Measurements from ENCODE around the gene ABCC9.
"Not testable (repeated sequence)": the region's sequence is repeated elsewhere in the genome, so short reads cannot be mapped to it uniquely, and the experiment has no call there.

ABCC9 gene

DNA sequence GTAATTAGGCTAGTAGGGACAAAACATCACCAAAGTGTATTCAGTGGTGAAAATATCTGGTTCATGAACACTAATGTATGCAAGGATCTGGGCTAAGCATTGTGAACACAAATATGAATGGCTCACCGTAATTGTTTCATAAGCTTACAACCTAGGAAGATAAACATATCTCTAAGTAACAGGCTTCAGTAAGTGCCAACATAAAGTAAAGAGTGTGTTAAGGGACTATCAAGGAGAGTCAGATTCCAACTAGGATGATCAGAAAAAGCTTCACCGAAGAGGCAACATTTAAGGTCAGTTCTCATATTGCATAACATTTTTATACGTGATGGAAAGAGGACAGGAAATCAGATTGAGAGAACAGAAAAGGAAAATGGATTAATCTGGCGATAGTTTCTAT, 29.4 kb downstream of the ABCC9 start:
- Mint-ChIP-seq H3K9me3 (no peaks in the 10 kb centered on the region), H3K27ac (no peak overlapping the region), H3K4me1 (no peaks in the 10 kb centered on the region), H3K36me3 (no peaks in the 10 kb centered on the region), H3K27me3 (no peaks in the 10 kb centered on the region), H3K4me3 (no peak overlapping the region)
- DNase-seq (no peak), ATAC-seq (replicated peaks) (no peak)

DNA sequence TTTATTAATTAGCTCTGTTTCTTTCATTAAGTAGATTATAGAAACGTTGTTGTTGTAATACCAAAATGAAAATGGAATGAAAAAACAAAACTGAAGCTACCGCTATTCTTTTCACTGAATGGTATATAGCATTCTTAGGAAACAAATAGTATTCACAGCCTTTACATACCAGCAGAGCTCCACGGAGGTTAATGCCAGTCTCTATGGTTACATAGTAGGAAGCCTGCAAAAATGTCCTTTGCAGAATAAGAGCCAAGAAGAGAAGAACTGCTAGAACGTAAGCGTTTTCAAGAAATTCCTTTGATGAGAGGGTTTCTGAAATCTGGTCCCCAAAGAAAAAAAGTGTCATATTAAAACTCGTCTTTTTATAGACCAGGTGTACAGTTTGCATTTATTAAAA, 30.6 kb downstream of the ABCC9 start:
- H3K4me3 Mint-ChIP-seq: no peak overlapping the region
- DNase-seq (no peak), ATAC-seq (replicated peaks) (no peak)
- no peaks in the 10 kb centered on the region for H3K4me1 Mint-ChIP-seq
- H3K36me3 Mint-ChIP-seq: no peaks in the 10 kb centered on the region
- no peaks in the 10 kb centered on the region for H3K9me3 Mint-ChIP-seq
- H3K27ac Mint-ChIP-seq: no peak overlapping the region
- no peaks in the 10 kb centered on the region for H3K27me3 Mint-ChIP-seq

DNA sequence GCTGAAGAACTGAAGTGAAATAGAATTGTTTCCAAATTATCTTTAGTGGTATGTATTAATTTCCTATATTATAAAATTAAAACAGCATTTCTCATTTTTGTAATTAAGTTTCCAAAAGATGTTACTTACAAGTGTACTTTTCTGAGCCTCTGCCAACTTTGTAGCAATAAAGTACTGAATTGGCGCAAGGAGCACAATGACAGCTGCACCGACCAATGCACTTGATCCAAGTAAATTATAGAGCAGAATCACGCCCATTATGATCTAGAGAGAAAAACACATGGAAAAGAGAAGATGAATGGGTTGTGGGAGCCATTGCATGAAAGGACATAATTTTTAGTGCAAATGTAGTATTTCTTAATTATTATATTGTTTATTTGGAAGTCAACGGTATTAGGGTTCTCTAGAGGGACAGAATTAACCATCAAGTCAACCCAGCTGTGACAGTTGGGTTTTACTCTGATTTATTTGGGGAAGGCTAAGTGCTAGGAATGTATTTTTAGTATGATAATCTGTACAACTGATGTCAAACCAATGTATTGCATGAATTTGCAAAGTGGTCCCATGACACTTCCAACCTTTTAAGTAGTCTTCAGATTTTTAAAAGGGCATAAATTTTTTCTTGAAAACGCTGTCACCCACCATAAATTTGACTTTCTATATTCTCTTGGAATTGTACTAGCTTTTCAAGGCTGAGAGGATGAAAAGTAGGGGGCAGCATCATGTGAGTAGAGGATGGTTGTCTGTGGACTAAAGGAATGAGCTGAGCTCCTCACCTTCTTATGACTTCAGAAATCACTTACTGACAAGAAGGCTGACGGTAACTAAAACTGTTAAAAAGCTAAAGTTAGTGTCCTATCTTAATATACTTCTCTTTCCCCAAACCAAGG, 33.0 kb downstream of the ABCC9 start:
- H3K36me3 Mint-ChIP-seq: no peaks in the 10 kb centered on the region
- H3K4me1 Mint-ChIP-seq: no peaks in the 10 kb centered on the region
- H3K4me3 Mint-ChIP-seq: no peak overlapping the region
- ATAC-seq (replicated peaks): no peak
- H3K27ac Mint-ChIP-seq: no peak overlapping the region
- peaks cover 0 to 5% of the 10 kb centered on the region in 2 donors for H3K9me3 Mint-ChIP-seq
- DNase-seq: no peak
- H3K27me3 Mint-ChIP-seq: no peaks in the 10 kb centered on the region

DNA sequence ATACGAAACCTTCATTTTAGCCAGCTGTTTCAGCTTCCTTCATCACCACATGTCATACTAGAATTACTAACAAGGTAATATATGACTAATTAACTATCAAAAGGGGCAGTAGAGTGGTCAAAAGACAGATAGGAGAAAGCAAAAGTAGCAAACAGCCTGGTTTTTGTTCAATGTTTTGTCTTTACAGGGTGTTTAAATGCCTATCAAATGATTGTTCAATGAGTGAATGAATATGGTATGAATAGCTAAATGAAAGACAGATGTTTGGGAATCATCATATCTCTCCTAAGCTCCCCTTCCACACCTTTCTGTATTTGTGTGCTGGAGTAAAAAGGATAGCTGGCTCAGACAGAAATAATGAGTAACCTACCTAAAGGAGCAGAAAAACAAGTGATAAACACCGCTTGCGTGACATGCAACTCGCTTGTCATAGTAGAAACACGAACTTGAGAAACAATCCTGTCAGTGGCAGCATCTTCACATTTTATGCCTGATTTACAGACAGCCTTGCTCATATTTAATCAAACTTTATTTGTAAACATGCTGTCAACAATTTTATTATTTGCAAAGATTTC, 34.2 kb downstream of the ABCC9 start:
- H3K27me3 Mint-ChIP-seq: no peaks in the 10 kb centered on the region
- H3K9me3 Mint-ChIP-seq: peaks cover 0 to 5% of the 10 kb centered on the region in 2 donors
- H3K4me3 Mint-ChIP-seq: no peak overlapping the region
- H3K27ac Mint-ChIP-seq: no peak overlapping the region
- DNase-seq (no peak), ATAC-seq (replicated peaks) (no peak)
- no peaks in the 10 kb centered on the region for H3K4me1 Mint-ChIP-seq
- H3K36me3 Mint-ChIP-seq: no peaks in the 10 kb centered on the region

DNA sequence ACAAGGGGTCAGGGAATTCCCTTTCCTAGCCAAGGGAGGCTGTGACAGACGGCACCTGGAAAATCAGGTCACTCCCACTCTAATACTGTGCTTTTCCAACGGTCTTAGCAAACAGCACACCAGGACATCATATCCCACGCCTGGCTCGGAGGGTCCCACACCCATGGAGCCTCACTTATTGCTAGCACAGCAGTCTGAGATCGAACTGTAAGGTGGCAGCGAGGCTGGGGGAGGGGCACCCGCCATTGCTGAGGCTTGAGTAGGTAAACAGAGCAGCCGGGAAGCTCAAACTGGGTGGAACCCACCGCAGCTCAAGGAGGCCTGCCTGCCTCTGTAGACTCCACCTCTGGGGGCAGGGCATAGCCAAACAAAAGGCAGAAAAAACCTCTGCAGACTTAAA, 41.7 kb downstream of the ABCC9 start:
- not testable (repeated sequence) for H3K27me3 Mint-ChIP-seq; H3K27ac Mint-ChIP-seq; H3K4me3 Mint-ChIP-seq; ATAC-seq (replicated peaks); H3K4me1 Mint-ChIP-seq; H3K36me3 Mint-ChIP-seq; DNase-seq
- H3K9me3 Mint-ChIP-seq: peaks cover 0 to 10% of the 10 kb centered on the region in 2 donors

DNA sequence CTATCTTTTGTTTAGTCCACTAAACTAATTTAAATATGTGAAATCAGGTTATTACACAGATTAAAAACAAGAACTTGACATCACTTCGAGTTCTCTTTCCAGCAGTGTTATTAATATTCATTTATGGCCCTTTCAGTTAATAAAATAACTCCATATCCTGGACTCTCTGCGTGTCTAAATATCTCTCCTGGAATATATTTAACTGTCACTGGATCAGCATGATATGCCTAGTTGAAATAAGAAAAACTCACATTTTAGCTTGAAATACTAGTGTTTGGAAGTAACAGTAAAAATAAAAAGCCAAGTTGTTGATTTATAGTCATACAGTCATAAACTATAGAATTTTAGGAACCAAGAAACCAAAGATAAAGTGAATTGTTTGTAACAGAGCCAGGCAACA, 45.6 kb downstream of the ABCC9 start:
- peaks cover 0 to 5% of the 10 kb centered on the region in 2 donors for H3K9me3 Mint-ChIP-seq
- H3K4me1 Mint-ChIP-seq: no peaks in the 10 kb centered on the region
- H3K27ac Mint-ChIP-seq: no peak overlapping the region
- H3K36me3 Mint-ChIP-seq: no peaks in the 10 kb centered on the region
- DNase-seq (no peak), ATAC-seq (replicated peaks) (no peak)
- H3K27me3 Mint-ChIP-seq: no peaks in the 10 kb centered on the region
- no peak overlapping the region for H3K4me3 Mint-ChIP-seq

DNA sequence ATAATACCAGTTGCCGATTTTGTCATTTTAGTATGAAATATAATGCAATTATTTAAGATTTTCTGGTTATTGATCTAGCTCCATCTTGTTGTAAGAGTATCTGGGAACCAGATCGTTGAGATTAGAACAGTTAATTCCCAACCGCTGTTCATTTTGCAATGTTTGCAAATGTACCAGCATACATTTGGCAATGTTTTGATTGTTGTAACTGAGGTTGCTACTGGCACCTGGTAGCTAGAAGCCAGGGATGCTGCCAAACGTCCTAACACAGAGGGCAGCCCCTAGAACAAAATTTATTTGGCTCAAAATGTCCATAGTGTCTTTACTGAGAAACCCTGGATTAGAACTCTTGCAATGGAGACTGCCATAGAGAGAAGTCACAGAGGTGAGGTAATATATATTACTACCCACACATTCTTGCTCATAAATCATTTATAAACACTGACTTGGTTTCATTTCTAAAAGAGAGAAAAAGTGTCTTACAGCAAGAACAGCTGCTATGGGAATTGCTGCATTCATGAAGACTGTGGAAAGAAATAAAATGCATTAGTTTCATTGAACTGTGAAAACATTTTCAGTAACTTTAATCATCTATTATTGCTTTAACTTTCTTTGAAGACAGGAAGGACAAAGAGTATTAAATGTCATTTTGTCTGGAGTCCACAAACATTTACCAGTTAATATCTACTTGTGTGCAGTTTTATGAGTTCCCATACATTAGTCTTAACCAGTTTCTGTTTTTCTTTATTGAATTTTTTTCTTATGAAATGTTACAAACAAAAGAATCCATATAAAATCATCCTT, 46.2 kb downstream of the ABCC9 start:
- no peak for ATAC-seq (replicated peaks)
- H3K4me1 Mint-ChIP-seq: no peaks in the 10 kb centered on the region
- H3K27ac Mint-ChIP-seq: no peak overlapping the region
- H3K27me3 Mint-ChIP-seq: no peaks in the 10 kb centered on the region
- no peak for DNase-seq
- H3K4me3 Mint-ChIP-seq: no peak overlapping the region
- H3K36me3 Mint-ChIP-seq: no peaks in the 10 kb centered on the region
- H3K9me3 Mint-ChIP-seq: peaks cover 0 to 7% of the 10 kb centered on the region in 2 donors

DNA sequence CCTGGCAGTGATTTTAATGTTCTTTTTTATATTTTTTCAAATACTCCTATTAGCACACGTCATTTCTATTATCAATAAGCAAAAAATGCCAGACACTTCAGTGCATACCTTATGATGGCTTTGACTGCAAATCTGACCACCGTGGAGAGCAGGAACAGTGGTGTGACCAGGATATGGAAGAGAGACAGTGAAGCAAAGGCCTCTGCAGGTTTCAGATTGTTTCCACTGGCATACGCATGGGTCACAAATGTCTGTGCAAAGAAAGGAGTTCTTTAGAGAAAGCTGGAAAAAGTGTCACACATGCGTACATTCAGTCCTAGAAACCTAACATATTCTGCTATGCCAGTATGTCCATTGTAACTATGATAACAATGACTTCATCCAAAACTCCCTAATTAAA, 47.3 kb downstream of the ABCC9 start:
- Mint-ChIP-seq H3K27me3 (no peaks in the 10 kb centered on the region), H3K27ac (no peak overlapping the region), H3K4me1 (no peaks in the 10 kb centered on the region), H3K9me3 (peaks cover 0 to 7% of the 10 kb centered on the region in 2 donors), H3K36me3 (no peaks in the 10 kb centered on the region), H3K4me3 (no peak overlapping the region)
- DNase-seq (no peak), ATAC-seq (replicated peaks) (no peak)

DNA sequence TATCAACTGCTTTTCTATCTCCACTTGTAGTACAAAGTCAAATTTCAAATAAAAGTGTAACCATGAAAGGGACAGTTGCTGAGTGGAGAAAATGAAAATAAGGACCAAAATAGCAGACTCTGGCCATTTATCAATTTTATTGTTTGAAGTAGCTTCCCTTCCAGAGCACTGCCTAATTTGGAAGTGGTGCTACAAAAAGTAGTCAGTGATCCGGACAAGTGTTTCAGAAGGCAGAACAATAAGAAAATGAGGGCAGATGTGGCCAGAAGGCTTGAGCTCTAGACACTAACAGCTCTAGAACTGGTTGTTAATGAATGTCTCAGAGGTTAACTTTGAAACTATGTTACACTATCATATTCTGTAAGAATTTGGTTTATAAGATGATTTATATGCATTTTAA, 48.9 kb downstream of the ABCC9 start:
- ATAC-seq (replicated peaks) (no peak), DNase-seq (no peak)
- no peak overlapping the region for H3K4me3 Mint-ChIP-seq
- no peaks in the 10 kb centered on the region for H3K27me3 Mint-ChIP-seq
- H3K36me3 Mint-ChIP-seq: no peaks in the 10 kb centered on the region
- peaks cover 0 to 7% of the 10 kb centered on the region in 2 donors for H3K9me3 Mint-ChIP-seq
- H3K4me1 Mint-ChIP-seq: no peaks in the 10 kb centered on the region
- no peak overlapping the region for H3K27ac Mint-ChIP-seq

DNA sequence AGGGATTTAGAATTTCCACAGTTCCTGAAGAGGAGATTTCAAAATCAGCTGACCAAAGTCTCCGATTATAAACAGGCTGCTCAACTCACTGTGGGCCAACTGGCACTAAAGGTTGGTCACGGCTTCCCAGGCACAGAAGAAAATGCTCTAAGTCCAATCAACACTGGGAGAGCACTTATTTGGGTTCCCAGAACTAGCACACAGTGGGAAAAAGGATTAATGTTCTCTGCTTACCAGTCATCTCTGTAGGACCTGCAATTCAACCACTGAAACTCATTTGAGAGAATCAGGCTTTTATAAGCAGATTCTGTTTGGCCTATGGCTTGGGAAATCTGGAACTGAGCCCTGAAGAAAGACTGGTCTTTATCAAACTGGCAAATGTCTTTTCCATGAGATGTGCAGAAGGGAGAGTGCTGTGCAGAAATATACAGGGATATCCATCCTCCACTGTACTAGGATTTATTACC, 49.4 kb downstream of the ABCC9 start:
- no peak overlapping the region for H3K27ac Mint-ChIP-seq
- H3K9me3 Mint-ChIP-seq: peaks cover 0 to 6% of the 10 kb centered on the region in 2 donors
- ATAC-seq (replicated peaks): no peak
- no peak overlapping the region for H3K4me3 Mint-ChIP-seq
- H3K27me3 Mint-ChIP-seq: no peaks in the 10 kb centered on the region
- no peaks in the 10 kb centered on the region for H3K36me3 Mint-ChIP-seq
- H3K4me1 Mint-ChIP-seq: no peaks in the 10 kb centered on the region
- DNase-seq: no peak

DNA sequence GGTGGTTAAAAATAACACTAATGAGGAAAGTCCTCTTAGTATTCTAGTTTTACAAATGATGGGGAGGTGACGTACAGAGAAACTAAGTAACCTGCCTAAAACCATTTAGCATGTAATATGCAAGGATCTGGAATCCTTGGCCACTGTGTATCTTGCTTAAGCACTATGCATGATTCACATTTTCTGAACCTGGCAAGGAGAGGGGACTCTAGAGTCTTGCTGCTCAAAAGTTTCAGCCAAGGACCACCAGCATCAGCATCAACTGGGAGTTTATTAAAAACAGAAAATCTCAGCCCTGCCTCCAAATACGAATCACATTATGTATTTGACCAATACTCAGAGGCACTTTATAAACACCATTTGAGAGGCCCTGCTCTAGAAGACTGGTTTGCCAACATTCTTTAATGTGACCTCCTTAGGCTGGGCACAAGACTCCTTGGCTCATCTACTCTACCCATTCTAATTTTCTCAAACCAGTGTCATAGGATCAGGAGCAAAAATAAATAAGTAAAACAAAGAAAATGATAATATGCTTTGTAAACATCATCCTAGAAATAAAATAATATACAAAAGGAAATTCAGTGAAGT, 52.9 kb downstream of the ABCC9 start:
- no peak overlapping the region for H3K4me3 Mint-ChIP-seq
- H3K36me3 Mint-ChIP-seq: no peaks in the 10 kb centered on the region
- H3K9me3 Mint-ChIP-seq: peaks cover 0 to 5% of the 10 kb centered on the region in 2 donors
- H3K27me3 Mint-ChIP-seq: no peaks in the 10 kb centered on the region
- DNase-seq (no peak), ATAC-seq (replicated peaks) (no peak)
- H3K27ac Mint-ChIP-seq: no peak overlapping the region
- H3K4me1 Mint-ChIP-seq: no peaks in the 10 kb centered on the region

DNA sequence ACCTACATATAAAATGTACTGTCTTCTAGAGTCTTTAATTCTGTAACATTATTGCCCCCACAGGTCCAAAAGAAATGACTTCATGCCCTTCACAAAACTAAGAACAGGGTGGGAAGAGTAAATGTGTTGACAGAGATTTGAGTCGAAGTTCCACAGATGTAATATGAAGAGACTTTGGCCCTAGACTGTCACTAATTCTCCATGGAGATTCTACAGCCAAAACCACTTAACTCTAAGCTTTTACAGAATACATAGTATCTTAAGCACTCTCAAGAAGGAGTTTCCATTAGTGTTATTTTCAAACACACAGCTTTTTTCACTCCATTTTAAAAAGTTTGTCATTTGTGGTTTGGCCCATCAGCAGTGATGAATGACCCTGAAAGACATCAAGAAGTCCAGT, 56.3 kb downstream of the ABCC9 start:
- DNase-seq: no peak
- Mint-ChIP-seq H3K27ac (no peak overlapping the region), H3K36me3 (no peaks in the 10 kb centered on the region), H3K9me3 (peaks cover 0 to 1% of the 10 kb centered on the region in 2 donors), H3K4me3 (no peak overlapping the region), H3K27me3 (no peaks in the 10 kb centered on the region), H3K4me1 (no peaks in the 10 kb centered on the region)
- ATAC-seq (replicated peaks): no peak

DNA sequence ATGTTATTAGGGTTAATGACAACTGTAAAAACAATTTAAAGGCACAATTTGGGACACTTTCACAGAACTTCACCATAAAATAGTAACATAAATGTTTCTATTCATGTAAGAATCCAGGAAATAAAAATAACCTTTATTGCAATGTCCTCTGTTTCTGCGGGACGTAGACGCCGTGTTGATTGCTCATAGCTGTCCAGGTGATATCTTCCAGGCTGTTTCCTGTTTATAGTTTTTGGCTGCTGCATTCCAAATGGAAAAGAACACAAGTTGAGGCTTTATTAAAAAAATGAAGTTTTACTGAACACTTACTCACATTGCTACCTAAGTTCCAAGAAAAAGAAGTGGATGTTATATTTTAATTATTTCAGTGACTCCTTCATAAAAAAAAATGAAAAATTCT, 58.6 kb downstream of the ABCC9 start:
- Mint-ChIP-seq H3K27ac (no peak overlapping the region), H3K4me1 (no peaks in the 10 kb centered on the region), H3K27me3 (no peaks in the 10 kb centered on the region), H3K9me3 (peaks cover 0 to 1% of the 10 kb centered on the region in 2 donors), H3K4me3 (no peak overlapping the region), H3K36me3 (no peaks in the 10 kb centered on the region)
- DNase-seq: no peak
- no peak for ATAC-seq (replicated peaks)

DNA sequence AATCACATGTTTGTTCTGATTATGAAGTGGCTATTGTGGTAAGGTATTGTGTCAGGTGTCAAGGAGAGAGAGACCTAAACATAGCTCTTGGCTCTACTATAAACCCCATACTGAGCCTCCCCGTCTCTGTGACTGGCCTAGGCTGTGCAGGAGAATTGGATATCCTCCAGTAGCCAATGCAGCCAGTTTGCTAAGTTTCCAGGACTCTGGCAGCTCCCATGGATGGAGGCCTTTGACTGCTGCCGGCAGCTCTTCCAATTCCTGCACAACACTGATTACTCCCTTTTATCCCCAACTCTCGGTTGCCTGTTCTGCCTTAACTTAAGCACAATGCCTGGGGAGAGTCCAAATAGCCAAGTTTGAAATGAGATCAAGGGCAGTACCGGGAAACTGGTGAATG, 59.3 kb downstream of the ABCC9 start:
- no peak for ATAC-seq (replicated peaks)
- H3K9me3 Mint-ChIP-seq: peaks cover 0 to 1% of the 10 kb centered on the region in 2 donors
- no peaks in the 10 kb centered on the region for H3K4me1 Mint-ChIP-seq
- no peak overlapping the region for H3K27ac Mint-ChIP-seq
- DNase-seq: no peak
- no peak overlapping the region for H3K4me3 Mint-ChIP-seq
- H3K36me3 Mint-ChIP-seq: no peaks in the 10 kb centered on the region
- H3K27me3 Mint-ChIP-seq: no peaks in the 10 kb centered on the region

Measured in stimulated activated naive B cell treated with anti-CD40 and anti-IgM and Interleukin-4, amounts not matched to agents 10 μg/mL and 1 μg/mL and 100 μg/mL, for 72 hours (primary cell).